ENCODE results near the gene NINJ1.

- TF ChIP-seq ZNF274 (IDR thresholded peaks at IDR 0.05; ENCODE audit: low read depth, low read length) (no peak), YY1 (IDR thresholded peaks at IDR 0.05; ENCODE audit: insufficient read depth, insufficient read length) (no peak)
Measured at GRCh38 chr9:93164085-93164484, 30.0 kb upstream of the NINJ1 start.
